BE2C (cell line): ENCODE results near the gene KIAA1217.

Experiments
- DNase-seq: peaks from one replicate; pipeline ENCODE4 v3.0.0-alpha.2; 2020
- H3K27me3 ChIP-seq: fragments of 250-450 bp; sonication (Bioruptor Pico); 2 replicates; pipeline ENCODE4 v1.5.1; 2020; ENCODE audit warnings: mild to moderate bottlenecking
- H3K36me3 ChIP-seq: fragments of 250-450 bp; sonication (Bioruptor Pico); 2 replicates; pipeline ENCODE4 v1.5.1; 2020; ENCODE audit warnings: mild to moderate bottlenecking
- H3K4me1 ChIP-seq: fragments of 250-450 bp; sonication (Bioruptor Pico); 2 replicates; pipeline ENCODE4 v1.5.1; 2020
- H3K4me3 ChIP-seq: 2 replicates; pipeline ENCODE4 v1.5.1; 2011; ENCODE audit warnings: low read depth, low read length
- H3K9me3 ChIP-seq: fragments of 250-450 bp; sonication (Bioruptor Pico); 2 replicates; pipeline ENCODE4 v1.5.1; 2020
- CTCF ChIP-seq: IDR thresholded peaks from 2 replicates; pipeline ENCODE4 v1.5.1; 2012; ENCODE audit warnings: mild to moderate bottlenecking, low read depth, low read length

The KIAA1217 gene

GRCh38 chr10:24357344-24358004 is 148.5 kb downstream of the KIAA1217 start:
- H3K4me3 ChIP-seq = no peak overlapping the region

GRCh38 chr10:24358022-24358421 is 149.1 kb downstream of the KIAA1217 start:
- Histone ChIP-seq H3K27me3 (no peaks in the 10 kb centered on the region), H3K4me3 (no peak overlapping the region), H3K9me3 (no peaks in the 10 kb centered on the region), H3K36me3 (no peaks in the 10 kb centered on the region), H3K4me1 (no peaks in the 10 kb centered on the region)
- no peak for DNase-seq
- TF ChIP-seq CTCF = no peak

More at GRCh38 chr10:24357344-24358004, 148.5 kb downstream of the KIAA1217 start:
- H3K4me1 ChIP-seq = no peaks in the 10 kb centered on the region
- H3K36me3 ChIP-seq = no peaks in the 10 kb centered on the region
- no peaks in the 10 kb centered on the region for H3K9me3 ChIP-seq
- no peak for TF ChIP-seq CTCF
- no peak for DNase-seq
- H3K27me3 ChIP-seq = no peaks in the 10 kb centered on the region

- DNase-seq = peak; percentile 36
- H3K4me3 ChIP-seq = no peak overlapping the region
- no peaks in the 10 kb centered on the region for H3K4me1 ChIP-seq
- no peaks in the 10 kb centered on the region for H3K36me3 ChIP-seq
- H3K27me3 ChIP-seq = no peaks in the 10 kb centered on the region
- peak; percentile 57 for TF ChIP-seq CTCF
- no peaks in the 10 kb centered on the region for H3K9me3 ChIP-seq
These were observed 151.6 kb downstream of the KIAA1217 start for GRCh38 chr10:24360282-24361127.

- Histone ChIP-seq H3K36me3 (no peaks in the 10 kb centered on the region), H3K4me1 (no peaks in the 10 kb centered on the region), H3K9me3 (no peaks in the 10 kb centered on the region), H3K4me3 (no peak overlapping the region), H3K27me3 (no peaks in the 10 kb centered on the region)
- TF ChIP-seq CTCF = no peak
- no peak for DNase-seq
These were observed 154.1 kb downstream of the KIAA1217 start for GRCh38 chr10:24363070-24363469.

- no peak for TF ChIP-seq CTCF
- Histone ChIP-seq H3K36me3 (no peaks in the 10 kb centered on the region), H3K4me1 (no peaks in the 10 kb centered on the region), H3K27me3 (no peaks in the 10 kb centered on the region), H3K4me3 (no peak overlapping the region), H3K9me3 (no peaks in the 10 kb centered on the region)
- DNase-seq = no peak
These were observed 158.8 kb downstream of the KIAA1217 start for GRCh38 chr10:24367688-24368087.

- H3K9me3 ChIP-seq = no peaks in the 10 kb centered on the region
- no peak for TF ChIP-seq CTCF
These were observed 161.9 kb downstream of the KIAA1217 start for GRCh38 chr10:24370877-24371276.

More at GRCh38 chr10:24370877-24371276, 161.9 kb downstream of the KIAA1217 start:
- Histone ChIP-seq H3K36me3 (no peaks in the 10 kb centered on the region), H3K4me1 (no peaks in the 10 kb centered on the region), H3K4me3 (no peak overlapping the region), H3K27me3 (no peaks in the 10 kb centered on the region)
- DNase-seq = no peak
